ENCODE measurements around the gene PLXDC2. TPM values are rescaled to one million over a fixed set of nuclear protein-coding genes. Genes with fewer than 3 reads are reported as not detected.

PLXDC2 gene
- total and polyA plus RNA-seq, 10 of the 15 experiments (the other 5 are each of a cell fraction or from before 2014, with no cell fraction given), result 0.05 to 1.8 (median 0.14) TPM; not detected in 2

- BruUV-seq (replicated peaks), result no TSS peak
- WGBS (ENCODE audit: insufficient coverage, insufficient replicate concordance, low lambda C conversion rate, missing lambda C conversion rate), result 33% methylated on average over 4 of the region's 4 CpGs
- CTCF ChIA-PET, result no interaction called here
- RAD21 ChIA-PET (ENCODE audit: unreplicated experiment), result interaction anchor here (0.5 kb wide), 1 partner anchor 70 kb away, joined by 3 read pairs; no protein-coding TSS in a partner anchor
- ATAC-seq, result no peak
- Histone ChIP-seq H3K27me3 (replicated peaks in 1 of 2; ENCODE audit: control insufficient read depth in 2 of 2, insufficient read depth in 2 of 2, low read length in 1 of 2) (no peaks in the 10 kb centered on the region), H4K20me1 (ENCODE audit: control insufficient read depth, insufficient read depth) (no peaks in the 10 kb centered on the region), H3K4me2 (ENCODE audit: control insufficient read depth, insufficient read depth) (no peak overlapping the region), H3K9me3 (replicated peaks; ENCODE audit: control insufficient read depth, insufficient read depth, low read length) (no peaks in the 10 kb centered on the region), H3K27ac (ENCODE audit: control insufficient read depth, insufficient read depth) (no peak overlapping the region), H3K4me3 (no peak overlapping the region), H3K36me3 (ENCODE audit: control insufficient read depth in 2 of 2, insufficient read depth in 2 of 2, low read length in 1 of 2) (no peaks in the 10 kb centered on the region), H2AFZ (ENCODE audit: control insufficient read depth, low read depth, low read length) (no peak overlapping the region), H3K79me2 (ENCODE audit: control insufficient read depth, insufficient read depth, low read length) (no peaks in the 10 kb centered on the region), H3K4me1 (ENCODE audit: control insufficient read depth, insufficient read depth, low read length) (no peaks in the 10 kb centered on the region), H3K9ac (ENCODE audit: control insufficient read depth, insufficient read depth, low read length) (no peak overlapping the region)
- in situ Hi-C loops (cut with MboI) (no loop called here), intact Hi-C loops (cut with micrococcal nuclease; ENCODE audit: unreplicated experiment) (no loop called here)
- FAIRE-seq, result no peak
- TF ChIP-seq WRNIP1 (IDR thresholded peaks at IDR 0.05; ENCODE audit: borderline replicate concordance, low read depth, low read length), result no peak
- TF ChIP-seq TCF12 (IDR thresholded peaks at IDR 0.05; ENCODE audit: low read depth, low read length), result no peak
- no peak for TF ChIP-seq KDM1A (IDR thresholded peaks at IDR 0.05; ENCODE audit: borderline replicate concordance)
- TF ChIP-seq YY1 (IDR thresholded peaks at IDR 0.05; ENCODE audit: low read depth, low read length), result no peak
- no peak for TF ChIP-seq PML (IDR thresholded peaks at IDR 0.05; ENCODE audit: low read length)
- TF ChIP-seq CHD2 (IDR thresholded peaks at IDR 0.05; ENCODE audit: borderline replicate concordance, low read depth, low read length), result no peak
- TF ChIP-seq ZNF217 (IDR thresholded peaks at IDR 0.05), result no peak
- TF ChIP-seq MEF2B (IDR thresholded peaks at IDR 0.05; ENCODE audit: partially characterized antibody, poor library complexity, severe bottlenecking), result no peak
- TF ChIP-seq, protein P1, sequence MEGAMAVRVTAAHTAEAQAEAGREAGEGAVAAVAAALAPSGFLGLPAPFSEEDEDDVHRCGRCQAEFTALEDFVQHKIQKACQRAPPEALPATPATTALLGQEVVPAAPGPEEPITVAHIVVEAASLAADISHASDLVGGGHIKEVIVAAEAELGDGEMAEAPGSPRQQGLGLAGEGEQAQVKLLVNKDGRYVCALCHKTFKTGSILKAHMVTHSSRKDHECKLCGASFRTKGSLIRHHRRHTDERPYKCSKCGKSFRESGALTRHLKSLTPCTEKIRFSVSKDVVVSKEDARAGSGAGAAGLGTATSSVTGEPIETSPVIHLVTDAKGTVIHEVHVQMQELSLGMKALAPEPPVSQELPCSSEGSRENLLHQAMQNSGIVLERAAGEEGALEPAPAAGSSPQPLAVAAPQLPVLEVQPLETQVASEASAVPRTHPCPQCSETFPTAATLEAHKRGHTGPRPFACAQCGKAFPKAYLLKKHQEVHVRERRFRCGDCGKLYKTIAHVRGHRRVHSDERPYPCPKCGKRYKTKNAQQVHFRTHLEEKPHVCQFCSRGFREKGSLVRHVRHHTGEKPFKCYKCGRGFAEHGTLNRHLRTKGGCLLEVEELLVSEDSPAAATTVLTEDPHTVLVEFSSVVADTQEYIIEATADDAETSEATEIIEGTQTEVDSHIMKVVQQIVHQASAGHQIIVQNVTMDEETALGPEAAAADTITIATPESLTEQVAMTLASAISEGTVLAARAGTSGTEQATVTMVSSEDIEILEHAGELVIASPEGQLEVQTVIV (IDR thresholded peaks at IDR 0.05; ENCODE audit: borderline replicate concordance, partially characterized antibody), result no peak
- no peak for TF ChIP-seq NRF1 (conservative IDR thresholded peaks at IDR 0.05; ENCODE audit: low read depth, low read length)
- TF ChIP-seq POLR2AphosphoS2 (IDR thresholded peaks at IDR 0.05; ENCODE audit: low read depth, low read length), result no peak
- TF ChIP-seq, protein P2, sequence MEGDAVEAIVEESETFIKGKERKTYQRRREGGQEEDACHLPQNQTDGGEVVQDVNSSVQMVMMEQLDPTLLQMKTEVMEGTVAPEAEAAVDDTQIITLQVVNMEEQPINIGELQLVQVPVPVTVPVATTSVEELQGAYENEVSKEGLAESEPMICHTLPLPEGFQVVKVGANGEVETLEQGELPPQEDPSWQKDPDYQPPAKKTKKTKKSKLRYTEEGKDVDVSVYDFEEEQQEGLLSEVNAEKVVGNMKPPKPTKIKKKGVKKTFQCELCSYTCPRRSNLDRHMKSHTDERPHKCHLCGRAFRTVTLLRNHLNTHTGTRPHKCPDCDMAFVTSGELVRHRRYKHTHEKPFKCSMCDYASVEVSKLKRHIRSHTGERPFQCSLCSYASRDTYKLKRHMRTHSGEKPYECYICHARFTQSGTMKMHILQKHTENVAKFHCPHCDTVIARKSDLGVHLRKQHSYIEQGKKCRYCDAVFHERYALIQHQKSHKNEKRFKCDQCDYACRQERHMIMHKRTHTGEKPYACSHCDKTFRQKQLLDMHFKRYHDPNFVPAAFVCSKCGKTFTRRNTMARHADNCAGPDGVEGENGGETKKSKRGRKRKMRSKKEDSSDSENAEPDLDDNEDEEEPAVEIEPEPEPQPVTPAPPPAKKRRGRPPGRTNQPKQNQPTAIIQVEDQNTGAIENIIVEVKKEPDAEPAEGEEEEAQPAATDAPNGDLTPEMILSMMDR (IDR thresholded peaks at IDR 0.05 in 2 of 3, conservative IDR thresholded peaks at IDR 0.05 in 1 of 3; ENCODE audit: control insufficient read depth in 2 of 3, extremely low read depth in 1 of 3, insufficient read depth in 1 of 3, low read depth in 3 of 3, low read length in 3 of 3), result no peak
- TF ChIP-seq RAD51 (IDR thresholded peaks at IDR 0.05), result no peak
- no peak for DNase-seq (ENCODE audit: low read depth, low spot score)
- SMC1A ChIA-PET (ENCODE audit: uncharacterized antibody, unreplicated experiment), result interaction anchor here (0.9 kb wide), 1 partner anchor 29 kb away, joined by 3 read pairs; no protein-coding TSS in a partner anchor
- POLR2A ChIA-PET, result no interaction called here
Measured at GRCh38 chr10:20033476-20033875, 217.2 kb downstream of the PLXDC2 start.
